NCI-H446 (cell line): ENCODE measurements around the gene KCNC1.

Experiments
- DNase-seq, 2 experiments: peaks; one replicate each; lab custom pipeline; 2025; lab: John Stamatoyannopoulos, UW

The KCNC1 gene

GRCh38 chr11:17773674-17774073, 39.1 kb downstream of the KCNC1 start:
- DNase-seq = no peak

- DNase-seq = no peak
These were observed 39.9 kb downstream of the KCNC1 start for GRCh38 chr11:17774232-17775034.

GRCh38 chr11:17775035-17775348, 40.4 kb downstream of the KCNC1 start:
- no peak for DNase-seq

GRCh38 chr11:17775507-17776211, 41.1 kb downstream of the KCNC1 start:
- DNase-seq = no peak

GRCh38 chr11:17776212-17776875, 41.8 kb downstream of the KCNC1 start:
- no peak for DNase-seq

- DNase-seq = no peak
These were observed 42.6 kb downstream of the KCNC1 start for GRCh38 chr11:17777086-17777737.

- no peak for DNase-seq
These were observed 43.1 kb downstream of the KCNC1 start for GRCh38 chr11:17777738-17778091.

GRCh38 chr11:17778352-17778751, 43.8 kb downstream of the KCNC1 start:
- DNase-seq = no peak

GRCh38 chr11:17778956-17779860, 44.6 kb downstream of the KCNC1 start:
- DNase-seq = no peak

- no peak for DNase-seq
These were observed 45.4 kb downstream of the KCNC1 start for GRCh38 chr11:17779861-17780594.

GRCh38 chr11:17780668-17781067, 46.1 kb downstream of the KCNC1 start:
- DNase-seq = no peak

- no peak for DNase-seq
These were observed 46.6 kb downstream of the KCNC1 start for GRCh38 chr11:17781221-17781620.

GRCh38 chr11:17781626-17782025, 47.0 kb downstream of the KCNC1 start:
- no peak for DNase-seq

- DNase-seq = no peak
These were observed 47.6 kb downstream of the KCNC1 start for GRCh38 chr11:17782145-17782544.

GRCh38 chr11:17782603-17783337, 48.2 kb downstream of the KCNC1 start:
- no peak for DNase-seq

GRCh38 chr11:17783878-17784277, 49.3 kb downstream of the KCNC1 start:
- no peak for DNase-seq

GRCh38 chr11:17786824-17787525, 52.4 kb downstream of the KCNC1 start:
- no peak for DNase-seq

- no peak for DNase-seq
These were observed 53.5 kb downstream of the KCNC1 start for GRCh38 chr11:17788084-17788483.

- no peak for DNase-seq
These were observed 55.9 kb downstream of the KCNC1 start for GRCh38 chr11:17790453-17790852.

- no peak for DNase-seq
These were observed 56.6 kb downstream of the KCNC1 start for GRCh38 chr11:17791144-17791543.
